ENCODE measurements around the gene TTC39C.

TTC39C gene

GRCh38 chr18:24000613-24001490, 13.7 kb upstream of the TTC39C start:
- CTCF ChIA-PET: interaction anchor here (1.0 to 1.7 kb wide), 4 partner anchors 14 to 24 kb away, joined by 3 to 5 read pairs (median 3); no protein-coding TSS in a partner anchor
- POLR2A ChIA-PET: no interaction called here
- no peak for TF ChIP-seq CTCF (IDR thresholded peaks at IDR 0.05; ENCODE audit: control extremely low read depth, extremely low read depth, low read depth, missing control alignments)
- no peak for DNase-seq (ENCODE audit: extremely low spot score)

GRCh38 chr18:24002479-24002878, 12.1 kb upstream of the TTC39C start:
- CTCF ChIA-PET: no interaction called here
- no peak for TF ChIP-seq CTCF (IDR thresholded peaks at IDR 0.05; ENCODE audit: control extremely low read depth, extremely low read depth, low read depth, missing control alignments)
- no peak for DNase-seq (ENCODE audit: extremely low spot score)
- POLR2A ChIA-PET: no interaction called here

GRCh38 chr18:24003288-24003687, 11.3 kb upstream of the TTC39C start:
- no peak for TF ChIP-seq CTCF (IDR thresholded peaks at IDR 0.05; ENCODE audit: control extremely low read depth, extremely low read depth, low read depth, missing control alignments)
- no peak for DNase-seq (ENCODE audit: extremely low spot score)
- POLR2A ChIA-PET: no interaction called here
- CTCF ChIA-PET: interaction anchor here (1.1 kb wide), 1 partner anchor 25 kb away, joined by 3 read pairs; no protein-coding TSS in a partner anchor

- ChIA-PET POLR2A (no interaction called here), CTCF (interaction anchor here (1.1 kb wide), 1 partner anchor 24 kb away, joined by 3 read pairs; no protein-coding TSS in a partner anchor)
- TF ChIP-seq CTCF (IDR thresholded peaks at IDR 0.05; ENCODE audit: control extremely low read depth, extremely low read depth, low read depth, missing control alignments): no peak
- DNase-seq (ENCODE audit: extremely low spot score): no peak
These were observed 10.5 kb upstream of the TTC39C start for GRCh38 chr18:24003903-24004640.

GRCh38 chr18:24006712-24007313, 7.7 kb upstream of the TTC39C start:
- TF ChIP-seq CTCF (IDR thresholded peaks at IDR 0.05; ENCODE audit: control extremely low read depth, extremely low read depth, low read depth, missing control alignments): no peak
- POLR2A ChIA-PET: no interaction called here
- no peak for DNase-seq (ENCODE audit: extremely low spot score)
- CTCF ChIA-PET: interaction anchor here (1.3 kb wide), 1 partner anchor 88 kb away, joined by 3 read pairs; no protein-coding TSS in a partner anchor

GRCh38 chr18:24009246-24009645, 5.3 kb upstream of the TTC39C start:
- ChIA-PET CTCF (interaction anchor here (1.5 to 1.7 kb wide), 2 partner anchors 10 to 111 kb away, joined by 3 to 5 read pairs; no protein-coding TSS in a partner anchor), POLR2A (no interaction called here)
- DNase-seq (ENCODE audit: extremely low spot score): no peak
- no peak for TF ChIP-seq CTCF (IDR thresholded peaks at IDR 0.05; ENCODE audit: control extremely low read depth, extremely low read depth, low read depth, missing control alignments)

All from GM10248 (cell line).